ENCODE results near the gene TWF1.

GRCh38 chr12:43762596-43762995 lies 43.5 kb downstream of the TWF1 start:
- TF ChIP-seq CTCF (conservative IDR thresholded peaks at IDR 0.05; ENCODE audit: low read depth, low read length) (no peak), EZH2phosphoT487 (IDR thresholded peaks at IDR 0.05; ENCODE audit: borderline replicate concordance, low read length) (no peak), EZH2 (IDR thresholded peaks at IDR 0.05; ENCODE audit: low read length, unreplicated experiment) (no peak)

Data from PC-3 (cell line).